Mesenchymal stem cell (in vitro differentiated cells and primary cell): Measurements from ENCODE around the gene NACC2.

ENCODE experiments used
- DNase-seq: peaks from one replicate; pipeline ENCODE4 v3.0.0-alpha.2; 2013
- H2AFZ ChIP-seq: one replicate; pipeline ENCODE4 v1.6.1; 2013; ENCODE audit warnings: low read depth, mild to moderate bottlenecking, control low read depth, inconsistent platforms, low read length, moderate library complexity
- H2AK5ac ChIP-seq: 2 replicates; pipeline ENCODE4 v1.6.1; 2013; ENCODE audit warnings: low read length, moderate library complexity, mild to moderate bottlenecking, inconsistent platforms; ENCODE audit not compliant: severe bottlenecking
- H2BK120ac ChIP-seq: one replicate; pipeline ENCODE4 v1.6.1; 2013; ENCODE audit warnings: low read depth, mild to moderate bottlenecking, inconsistent platforms, low read length, moderate library complexity
- H2BK12ac ChIP-seq, 2 experiments: one replicate each; pipeline ENCODE4 v1.6.1; 2013; ENCODE audit warnings: inconsistent platforms in 2 of 2, low read length in 2 of 2, mild to moderate bottlenecking in 2 of 2, moderate library complexity in 2 of 2, control low read depth in 1 of 2
- H2BK15ac ChIP-seq: one replicate; pipeline ENCODE4 v1.6.1; 2013; ENCODE audit warnings: mild to moderate bottlenecking, low read depth, inconsistent platforms; ENCODE audit not compliant: poor library complexity, severe bottlenecking
- H2BK5ac ChIP-seq: 2 replicates; pipeline ENCODE4 v1.6.1; 2013; ENCODE audit warnings: low read depth, mild to moderate bottlenecking, low read length, control low read depth, inconsistent platforms; ENCODE audit not compliant: poor library complexity, severe bottlenecking
- H3K14ac ChIP-seq, 2 experiments: one replicate each; pipeline ENCODE4 v1.6.1; 2013; ENCODE audit warnings: inconsistent platforms in 2 of 2, low read length in 2 of 2, control low read depth in 1 of 2, mild to moderate bottlenecking in 1 of 2, moderate library complexity in 1 of 2
- H3K18ac ChIP-seq, 2 experiments: one replicate each; pipeline ENCODE4 v1.6.1; 2013; ENCODE audit warnings: inconsistent platforms in 2 of 2, low read length in 2 of 2, control low read depth in 1 of 2, low read depth in 1 of 2, mild to moderate bottlenecking in 1 of 2
- H3K23ac ChIP-seq, 2 experiments: one replicate each; pipeline ENCODE4 v1.6.1; 2013; ENCODE audit warnings: inconsistent platforms in 2 of 2, low read length in 2 of 2, mild to moderate bottlenecking in 2 of 2, moderate library complexity in 2 of 2, control low read depth in 1 of 2
- H3K27ac ChIP-seq: 2 replicates; pipeline ENCODE4 v1.5.1; 2013; ENCODE audit warnings: mild to moderate bottlenecking, moderate library complexity, low read length, control low read depth, inconsistent platforms; ENCODE audit not compliant: poor library complexity, severe bottlenecking
- H3K27me3 ChIP-seq, 2 experiments: 2 replicates each; pipeline versions ENCODE4 v1.6.1 to v1.7.0; 2013; ENCODE audit warnings: low read length in 2 of 2, mild to moderate bottlenecking in 2 of 2, moderate library complexity in 2 of 2, control low read depth in 1 of 2, inconsistent platforms in 1 of 2; ENCODE audit not compliant: control insufficient read depth in 1 of 2, insufficient read depth in 1 of 2
- H3K36me3 ChIP-seq, 2 experiments: 2 replicates each; pipeline versions ENCODE4 v1.6.1 to v1.7.0; 2013; ENCODE audit warnings: low read length in 2 of 2, control low read depth in 1 of 2, inconsistent platforms in 1 of 2, low read depth in 1 of 2, mild to moderate bottlenecking in 1 of 2; ENCODE audit not compliant: insufficient read depth in 2 of 2, control insufficient read depth in 1 of 2
- H3K4ac ChIP-seq, 2 experiments: one replicate each; pipeline ENCODE4 v1.6.1; 2013; ENCODE audit warnings: inconsistent platforms in 2 of 2, low read length in 2 of 2, mild to moderate bottlenecking in 2 of 2, moderate library complexity in 2 of 2, control low read depth in 1 of 2, low read depth in 1 of 2
- H3K4me1 ChIP-seq: 2 replicates; pipeline ENCODE4 v1.6.1; 2013; ENCODE audit warnings: low read depth, low read length, control low read depth; ENCODE audit not compliant: control insufficient read depth, insufficient read depth
- H3K4me2 ChIP-seq: 2 replicates; pipeline ENCODE4 v1.6.1; 2013; ENCODE audit warnings: low read length, mild to moderate bottlenecking, inconsistent platforms; ENCODE audit not compliant: poor library complexity, severe bottlenecking
- H3K4me3 ChIP-seq, 2 experiments: 2 replicates each; pipeline versions ENCODE4 v1.5.1 to v1.7.0; 2013; ENCODE audit warnings: low read length in 2 of 2, mild to moderate bottlenecking in 2 of 2, control low read depth in 1 of 2, low read depth in 1 of 2; ENCODE audit not compliant: insufficient read depth in 1 of 2
- H3K79me1 ChIP-seq: replicated peaks from 2 replicates; pipeline ENCODE4 v1.6.1; 2013; ENCODE audit warnings: mild to moderate bottlenecking, control low read depth, low read length, inconsistent platforms; ENCODE audit not compliant: poor library complexity, severe bottlenecking
- H3K9ac ChIP-seq: 2 replicates; pipeline ENCODE4 v1.7.0; 2013; ENCODE audit warnings: mild to moderate bottlenecking, low read length, moderate library complexity
- H3K9me3 ChIP-seq: 2 replicates; pipeline ENCODE4 v1.7.0; 2013; ENCODE audit warnings: mild to moderate bottlenecking, low read length; ENCODE audit not compliant: control insufficient read depth
- H4K8ac ChIP-seq: one replicate; pipeline ENCODE4 v1.6.1; 2013; ENCODE audit warnings: inconsistent platforms, mild to moderate bottlenecking, low read length, moderate library complexity
- H4K91ac ChIP-seq: one replicate; pipeline ENCODE4 v1.6.1; 2013; ENCODE audit warnings: mild to moderate bottlenecking, low read length, inconsistent platforms
- WGBS: methylation state at CpG from one replicate; pipeline ENCODE4 v1.1.7; 2013; ENCODE audit warnings: mixed read lengths; 5-methylcytosine and 5-hydroxymethylcytosine counted together

NACC2 gene

GRCh38 chr9:135998410-135999071 is 96.5 kb downstream of the NACC2 start:
- no peak overlapping the region for H2AFZ ChIP-seq
- H4K8ac ChIP-seq: peak overlapping the region; percentile 27
- H4K91ac ChIP-seq: peak overlapping the region; percentile 57
- H2BK15ac ChIP-seq: peak overlapping the region; percentile 20
- H2BK5ac ChIP-seq: no peak overlapping the region
- no peak overlapping the region for H3K9ac ChIP-seq
- peaks cover 24% of the 10 kb centered on the region for H3K4me1 ChIP-seq
- no peak overlapping the region for H2BK120ac ChIP-seq
- H2AK5ac ChIP-seq: no peak overlapping the region
- no peak overlapping the region for H3K4me2 ChIP-seq
- no peaks in the 10 kb centered on the region for H3K27me3 ChIP-seq
- H3K4me3 ChIP-seq: no peak overlapping the region
- H3K79me1 ChIP-seq: no peaks in the 10 kb centered on the region
- 93% methylated on average over 16 of the region's 16 CpGs for WGBS
- peak overlapping the region in 1 of 2 experiments; percentile 46 for H3K18ac ChIP-seq
- H3K27ac ChIP-seq: no peak overlapping the region
- no peak overlapping the region for H3K23ac ChIP-seq
- peaks cover 0 to 4% of the 10 kb centered on the region in 2 experiments for H3K36me3 ChIP-seq
- no peaks in the 10 kb centered on the region for H3K9me3 ChIP-seq
- no peak overlapping the region for H3K14ac ChIP-seq
- peak overlapping the region in 1 of 2 experiments; percentile 40 for H3K4ac ChIP-seq
- H2BK12ac ChIP-seq: peak overlapping the region in 1 of 2 experiments; percentile 85
- DNase-seq: no peak

GRCh38 chr9:135998016-135998380 is 97.1 kb downstream of the NACC2 start:
- peaks cover 0 to 4% of the 10 kb centered on the region in 2 experiments for H3K36me3 ChIP-seq
- no peaks in the 10 kb centered on the region for H3K79me1 ChIP-seq
- no peak overlapping the region for H2BK120ac ChIP-seq
- H3K4me3 ChIP-seq: no peak overlapping the region
- no peak overlapping the region for H3K9ac ChIP-seq
- peaks cover 24% of the 10 kb centered on the region for H3K4me1 ChIP-seq
- H2BK12ac ChIP-seq: peak overlapping the region in 1 of 2 experiments; percentile 64
- WGBS: 94% methylated on average over 9 of the region's 10 CpGs
- H2BK15ac ChIP-seq: no peak overlapping the region
- peak overlapping the region; percentile 24 for H4K91ac ChIP-seq
- no peak overlapping the region for H3K4me2 ChIP-seq
- H3K23ac ChIP-seq: no peak overlapping the region
- no peak overlapping the region for H3K18ac ChIP-seq
- H3K27me3 ChIP-seq: no peaks in the 10 kb centered on the region
- no peaks in the 10 kb centered on the region for H3K9me3 ChIP-seq
- H4K8ac ChIP-seq: no peak overlapping the region
- no peak overlapping the region for H3K27ac ChIP-seq
- no peak overlapping the region for H2AFZ ChIP-seq
- H2AK5ac ChIP-seq: no peak overlapping the region
- H3K4ac ChIP-seq: peak overlapping the region in 1 of 2 experiments; percentile 2
- H3K14ac ChIP-seq: no peak overlapping the region
- DNase-seq: no peak
- H2BK5ac ChIP-seq: no peak overlapping the region

GRCh38 chr9:135997090-135998015 is 97.7 kb downstream of the NACC2 start:
- H2BK12ac ChIP-seq: peak overlapping the region in 1 of 2 experiments; percentile 64
- 92% methylated on average over 34 of the region's 34 CpGs for WGBS
- no peak overlapping the region for H3K4me2 ChIP-seq
- H2BK15ac ChIP-seq: peak overlapping the region; percentile 63
- peak overlapping the region in 1 of 2 experiments; percentile 9 for H3K18ac ChIP-seq
- H3K27ac ChIP-seq: no peak overlapping the region
- H3K4me3 ChIP-seq: no peak overlapping the region
- H3K36me3 ChIP-seq: peaks cover 0 to under 1% of the 10 kb centered on the region in 2 experiments
- peak overlapping the region in 1 of 2 experiments; percentile 4 for H3K4ac ChIP-seq
- H2BK120ac ChIP-seq: no peak overlapping the region
- H3K79me1 ChIP-seq: no peaks in the 10 kb centered on the region
- H2BK5ac ChIP-seq: no peak overlapping the region
- no peak overlapping the region for H4K8ac ChIP-seq
- no peaks in the 10 kb centered on the region for H3K9me3 ChIP-seq
- H3K23ac ChIP-seq: no peak overlapping the region
- no peak for DNase-seq
- no peaks in the 10 kb centered on the region for H3K27me3 ChIP-seq
- H2AFZ ChIP-seq: no peak overlapping the region
- peak overlapping the region; percentile 24 for H4K91ac ChIP-seq
- no peak overlapping the region for H2AK5ac ChIP-seq
- no peak overlapping the region for H3K9ac ChIP-seq
- no peak overlapping the region for H3K14ac ChIP-seq
- peaks cover 26% of the 10 kb centered on the region for H3K4me1 ChIP-seq

- Histone ChIP-seq H3K23ac (no peak overlapping the region), H2BK120ac (peak overlapping the region; percentile 21), H3K9ac (no peak overlapping the region), H3K79me1 (no peaks in the 10 kb centered on the region), H3K4me1 (peaks cover 29% of the 10 kb centered on the region), H3K4me2 (no peak overlapping the region), H2BK12ac (peak overlapping the region; percentile 1 to 28), H3K27ac (no peak overlapping the region), H2BK5ac (no peak overlapping the region), H4K8ac (no peak overlapping the region), H3K14ac (no peak overlapping the region), H2AK5ac (no peak overlapping the region), H3K4ac (peak overlapping the region in 1 of 2 experiments; percentile 58), H3K18ac (peak overlapping the region in 1 of 2 experiments; percentile 16), H3K36me3 (no peaks in the 10 kb centered on the region), H2AFZ (no peak overlapping the region), H3K9me3 (no peaks in the 10 kb centered on the region), H4K91ac (peak overlapping the region; percentile 64), H2BK15ac (peak overlapping the region; percentile 66), H3K27me3 (no peaks in the 10 kb centered on the region), H3K4me3 (no peak overlapping the region)
- no peak for DNase-seq
- WGBS: 95% methylated on average over 21 of the region's 21 CpGs
Observed at GRCh38 chr9:135995816-135996215, 99.3 kb downstream of the NACC2 start.
